Astrocyte of the spinal cord (primary cell): Measurements from ENCODE around the gene DEXI.

Source experiments
- DNase-seq: peaks from one replicate; pipeline ENCODE4 v3.0.0; 2011; ENCODE audit warnings: low read depth, low spot score
- H3K4me3 ChIP-seq: 2 replicates; pipeline ENCODE4 v1.5.1; 2011; ENCODE audit warnings: low read depth, mild to moderate bottlenecking, low read length, moderate library complexity
- CTCF ChIP-seq: IDR thresholded peaks from 2 replicates; pipeline ENCODE4 v1.5.1; 2012; ENCODE audit warnings: low read depth, mild to moderate bottlenecking, low read length, inconsistent platforms
- in situ Hi-C: cut with HindIII; loops from 2 replicates; pipeline ENCODE4 v1.10.0; 2017; ENCODE audit warnings: low sequenced_read_pairs

Gene DEXI

GRCh38 chr16:10938796-10939648 lies 3.2 kb downstream of the DEXI start:
- no peak for TF ChIP-seq CTCF
- no peak overlapping the region for H3K4me3 ChIP-seq
- in situ Hi-C loops = no loop called here
- no peak for DNase-seq

GRCh38 chr16:10938321-10938720 lies 3.9 kb downstream of the DEXI start:
- DNase-seq = no peak
- no peak for TF ChIP-seq CTCF
- in situ Hi-C loops = no loop called here
- no peak overlapping the region for H3K4me3 ChIP-seq

GRCh38 chr16:10937068-10937859 lies 5.0 kb downstream of the DEXI start:
- in situ Hi-C loops = no loop called here
- H3K4me3 ChIP-seq = no peak overlapping the region
- no peak for DNase-seq
- no peak for TF ChIP-seq CTCF

GRCh38 chr16:10936272-10936984 lies 5.8 kb downstream of the DEXI start:
- in situ Hi-C loops = no loop called here
- TF ChIP-seq CTCF = no peak
- H3K4me3 ChIP-seq = no peak overlapping the region
- no peak for DNase-seq

DNA sequence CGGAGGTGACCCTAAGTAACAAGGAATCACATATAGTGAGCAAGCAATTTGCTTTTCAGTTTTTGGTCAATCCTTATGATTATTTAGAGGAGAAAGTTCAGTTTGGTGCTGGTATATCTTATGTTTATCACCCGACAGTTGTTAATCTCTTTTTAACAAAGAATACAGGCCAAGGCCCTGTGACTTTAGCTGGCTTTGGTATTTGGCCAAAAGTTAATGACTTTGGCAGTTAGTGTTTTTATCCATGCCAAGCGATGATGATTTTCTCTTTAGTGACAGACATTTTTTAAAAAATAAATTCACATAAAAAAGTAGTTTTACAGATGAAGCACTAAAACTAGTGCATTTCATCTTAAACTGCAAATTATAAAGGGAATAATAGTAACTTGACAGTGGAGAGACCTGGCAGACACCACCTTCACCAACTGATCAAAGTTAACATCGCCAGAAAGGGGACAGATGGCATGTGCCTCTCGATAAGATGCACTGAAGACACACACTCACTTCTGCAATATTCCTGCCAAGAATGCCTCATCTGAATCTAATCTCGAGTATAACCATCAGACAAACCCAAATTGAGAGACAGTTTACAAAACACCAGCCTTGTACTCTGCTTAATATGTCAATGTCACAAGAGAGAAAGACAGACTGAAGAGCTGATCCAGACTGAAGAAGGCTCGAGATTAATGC lies 6.9 kb downstream of the DEXI start:
- TF ChIP-seq CTCF = no peak
- H3K4me3 ChIP-seq = no peak overlapping the region
- in situ Hi-C loops = no loop called here
- no peak for DNase-seq
